ENCODE measurements around the gene SLC28A1.

SLC28A1 gene

GRCh38 chr15:84883916-84884781 is at the start of gene SLC28A1:
Gene SLC28A1 (plus strand): TSS chr15:84884662. CDS start chr15:84887761, 3,099 bp downstream.
- no peak for DNase-seq (ENCODE audit: low read depth)
- H3K4me3 ChIP-seq (replicated peaks; ENCODE audit: low read depth, low read length): no peak within 1 kb of the TSS
- no peak for TF ChIP-seq CTCF (IDR thresholded peaks at IDR 0.05; ENCODE audit: low read length, missing control alignments)

- TF ChIP-seq CTCF (IDR thresholded peaks at IDR 0.05; ENCODE audit: low read length, missing control alignments): no peak
- DNase-seq (ENCODE audit: low read depth): no peak
- H3K4me3 ChIP-seq (replicated peaks; ENCODE audit: low read depth, low read length): no peak overlapping the region
Observed at GRCh38 chr15:84834969-84835368, 49.5 kb upstream of the SLC28A1 start.

- DNase-seq (ENCODE audit: low read depth): no peak
Observed at GRCh38 chr15:84835661-84836337, 48.7 kb upstream of the SLC28A1 start.

GRCh38 chr15:84836844-84837243 is 47.6 kb upstream of the SLC28A1 start:
- no peak for DNase-seq (ENCODE audit: low read depth)
- TF ChIP-seq CTCF (IDR thresholded peaks at IDR 0.05; ENCODE audit: low read length, missing control alignments): no peak
- no peak overlapping the region for H3K4me3 ChIP-seq (replicated peaks; ENCODE audit: low read depth, low read length)

More at GRCh38 chr15:84835661-84836337, 48.7 kb upstream of the SLC28A1 start:
- no peak for TF ChIP-seq CTCF (IDR thresholded peaks at IDR 0.05; ENCODE audit: low read length, missing control alignments)
- H3K4me3 ChIP-seq (replicated peaks; ENCODE audit: low read depth, low read length): no peak overlapping the region

- TF ChIP-seq CTCF (IDR thresholded peaks at IDR 0.05; ENCODE audit: low read length, missing control alignments): no peak
Observed at GRCh38 chr15:84839714-84840113, 44.7 kb upstream of the SLC28A1 start.

GRCh38 chr15:84840255-84840654 is 44.2 kb upstream of the SLC28A1 start:
- no peak for DNase-seq (ENCODE audit: low read depth)
- no peak overlapping the region for H3K4me3 ChIP-seq (replicated peaks; ENCODE audit: low read depth, low read length)
- TF ChIP-seq CTCF (IDR thresholded peaks at IDR 0.05; ENCODE audit: low read length, missing control alignments): no peak

More at GRCh38 chr15:84839714-84840113, 44.7 kb upstream of the SLC28A1 start:
- H3K4me3 ChIP-seq (replicated peaks; ENCODE audit: low read depth, low read length): no peak overlapping the region
- DNase-seq (ENCODE audit: low read depth): no peak

Data from fibroblast of pulmonary artery (primary cell).